ENCODE data around the gene RPP30.
A peak's percentile ranks its signal among the peaks of the same experiment; 100 is the strongest.

RPP30 gene

GRCh38 chr10:90871766-90872647 is at the start of gene RPP30:
RPP30 (plus strand) TSS chr10:90871974; CDS start chr10:90871987, 13 bp downstream.
- peak; percentile 47 to 75 (median 56) for DNase-seq

- no peak for DNase-seq
Measured at GRCh38 chr10:90822508-90822907, 49.3 kb upstream of the RPP30 start.

- no peak for DNase-seq
Measured at GRCh38 chr10:90832111-90832510, 39.7 kb upstream of the RPP30 start.

GRCh38 chr10:90834326-90834725 is 37.4 kb upstream of the RPP30 start:
- DNase-seq, result no peak

- no peak for DNase-seq
Measured at GRCh38 chr10:90837486-90837885, 34.3 kb upstream of the RPP30 start.

GRCh38 chr10:90842725-90843124 is 29.0 kb upstream of the RPP30 start:
- DNase-seq, result no peak

GRCh38 chr10:90845726-90846125 is 26.0 kb upstream of the RPP30 start:
- no peak for DNase-seq

GRCh38 chr10:90846746-90847145 is 25.0 kb upstream of the RPP30 start:
- DNase-seq, result no peak

- DNase-seq, result no peak
Measured at GRCh38 chr10:90847436-90847835, 24.3 kb upstream of the RPP30 start.

GRCh38 chr10:90849956-90850749 is 21.6 kb upstream of the RPP30 start:
- DNase-seq, result no peak

- DNase-seq, result no peak
Measured at GRCh38 chr10:90855126-90855525, 16.6 kb upstream of the RPP30 start.

- no peak for DNase-seq
Measured at GRCh38 chr10:90856261-90856660, 15.5 kb upstream of the RPP30 start.

- peak in 1 of 4 experiments; percentile 2 for DNase-seq
Measured at GRCh38 chr10:90856964-90857634, 14.7 kb upstream of the RPP30 start.

- DNase-seq, result peak in 3 of 4 experiments; percentile 26 to 58 (median 51)
Measured at GRCh38 chr10:90857635-90858460, 13.9 kb upstream of the RPP30 start, which contains the start of gene HTR7. HTR7 (minus strand) TSS chr10:90858039; CDS start chr10:90857671, 368 bp downstream.

- DNase-seq, result no peak
Measured at GRCh38 chr10:90858461-90858968, 13.3 kb upstream of the RPP30 start.

GRCh38 chr10:90859321-90859751 is 12.4 kb upstream of the RPP30 start:
- DNase-seq, result no peak

GRCh38 chr10:90860790-90861189 is 11.0 kb upstream of the RPP30 start:
- no peak for DNase-seq

- no peak for DNase-seq
Measured at GRCh38 chr10:90862908-90863514, 8.8 kb upstream of the RPP30 start.

- no peak for DNase-seq
Measured at GRCh38 chr10:90865401-90865800, 6.4 kb upstream of the RPP30 start.

GRCh38 chr10:90866050-90866598 is 5.7 kb upstream of the RPP30 start:
- no peak for DNase-seq

- no peak for DNase-seq
Measured at GRCh38 chr10:90871279-90871765, 452 bp upstream of the RPP30 start.
